WTC11 (cell line): Measurements from ENCODE around the gene RASSF4. TPM values are rescaled to one million over a fixed set of nuclear protein-coding genes. Genes with fewer than 3 reads are reported as not detected.

Experiments
- ATAC-seq: fragments of 200-7000 bp; cut with Tn5 transposase; 2 replicates; pipeline ENCODE4 v1.10.0; 2021; ENCODE audit warnings: mild to moderate bottlenecking, moderate library complexity
- CTCF ChIA-PET: fragments of 300-600 bp; sonication (Branson Sonifier 250); formaldehyde crosslinking; loops from one replicate; lab custom pipeline; 2021; ENCODE audit warnings: antibody characterized with exemption; lab: Charles Lee
- POLR2A ChIA-PET: fragments of 350-600 bp; sonication (Branson Sonifier 250); formaldehyde crosslinking; loops from one replicate; lab custom pipeline; 2021; ENCODE audit warnings: antibody characterized with exemption; lab: Charles Lee
- DNase-seq: peaks from one replicate; pipeline ENCODE4 v3.0.0; 2021; ENCODE audit warnings: low spot score
- H3K27ac Mint-ChIP-seq: 2 replicates; pipeline ENCODE4 v1.8.0; 2021; ENCODE audit warnings: mixed read lengths
- H3K27me3 Mint-ChIP-seq: 2 replicates; pipeline ENCODE4 v1.8.0; 2021; ENCODE audit warnings: low read depth, mild to moderate bottlenecking, moderate library complexity, mixed read lengths
- H3K36me3 Mint-ChIP-seq: 2 replicates; pipeline ENCODE4 v1.8.0; 2021; ENCODE audit warnings: mixed read lengths
- H3K4me1 Mint-ChIP-seq: 2 replicates; pipeline ENCODE4 v1.8.0; 2022; ENCODE audit warnings: mixed read lengths
- H3K4me3 Mint-ChIP-seq: 2 replicates; pipeline ENCODE4 v1.8.0; 2021; ENCODE audit warnings: mild to moderate bottlenecking, moderate library complexity, mixed read lengths
- H3K9me3 Mint-ChIP-seq: 2 replicates; pipeline ENCODE4 v1.8.0; 2021; ENCODE audit warnings: mixed read lengths
- CBFB ChIP-seq: sonication (generic); formaldehyde crosslinking; IDR thresholded peaks from 2 replicates; pipeline ENCODE4 v1.8.1; 2022; ENCODE audit warnings: mild to moderate bottlenecking, low read depth, missing genetic modification reagents
- CREB1 ChIP-seq: sonication (generic); formaldehyde crosslinking; IDR thresholded peaks from 2 replicates; pipeline ENCODE4 v1.8.0; 2023; ENCODE audit warnings: mild to moderate bottlenecking, missing genetic modification reagents
- EMX1 ChIP-seq: fragments of 250-450 bp; sonication (Bioruptor Pico); IDR thresholded peaks from 2 replicates; pipeline ENCODE4 v1.8.0; 2021; ENCODE audit warnings: mild to moderate bottlenecking
- FOXJ3 ChIP-seq: sonication (generic); formaldehyde crosslinking; IDR thresholded peaks from 2 replicates; pipeline ENCODE4 v1.9.0; 2021; ENCODE audit warnings: missing genetic modification reagents, mild to moderate bottlenecking, borderline replicate concordance
- HMGXB4 ChIP-seq: sonication (generic); formaldehyde crosslinking; IDR thresholded peaks from 2 replicates; pipeline ENCODE4 v1.8.1; 2023; ENCODE audit warnings: mild to moderate bottlenecking, moderate library complexity, missing genetic modification reagents
- KAT7 ChIP-seq: sonication (generic); formaldehyde crosslinking; IDR thresholded peaks from 2 replicates; pipeline ENCODE4 v1.8.1; 2023; ENCODE audit warnings: missing genetic modification reagents, mild to moderate bottlenecking, borderline replicate concordance
- NFATC4 ChIP-seq: fragments of 250-450 bp; sonication (Bioruptor Pico); IDR thresholded peaks from 2 replicates; pipeline ENCODE4 v1.9.0; 2021; ENCODE audit warnings: mild to moderate bottlenecking
- NFYB ChIP-seq: sonication (generic); formaldehyde crosslinking; conservative IDR thresholded peaks from 2 replicates; pipeline ENCODE4 v1.8.0; 2022; ENCODE audit warnings: low read depth, missing genetic modification reagents
- NR1H2 ChIP-seq: sonication (generic); formaldehyde crosslinking; IDR thresholded peaks from 2 replicates; pipeline ENCODE4 v1.9.0; 2021; ENCODE audit warnings: mild to moderate bottlenecking, moderate library complexity, missing genetic modification reagents
- OVOL2 ChIP-seq: fragments of 250-450 bp; sonication (Bioruptor Pico); IDR thresholded peaks from 2 replicates; pipeline ENCODE4 v1.9.0; 2021; ENCODE audit warnings: mild to moderate bottlenecking, borderline replicate concordance
- PRRX2 ChIP-seq: fragments of 250-450 bp; sonication (Bioruptor Pico); IDR thresholded peaks from 2 replicates; pipeline ENCODE4 v1.8.0; 2021; ENCODE audit warnings: mild to moderate bottlenecking
- SOX15 ChIP-seq: fragments of 250-450 bp; sonication (Bioruptor Pico); IDR thresholded peaks from 2 replicates; pipeline ENCODE4 v1.9.0; 2021; ENCODE audit warnings: mild to moderate bottlenecking
- TCF7 ChIP-seq: sonication (generic); formaldehyde crosslinking; IDR thresholded peaks from 2 replicates; pipeline ENCODE4 v1.8.0; 2022; ENCODE audit warnings: mild to moderate bottlenecking, low read depth, missing genetic modification reagents, moderate library complexity
- TEAD4 ChIP-seq: sonication (generic); formaldehyde crosslinking; IDR thresholded peaks from 2 replicates; pipeline ENCODE4 v1.8.0; 2022; ENCODE audit warnings: mild to moderate bottlenecking, missing genetic modification reagents
- USF1 ChIP-seq: sonication (generic); formaldehyde crosslinking; IDR thresholded peaks from 2 replicates; pipeline ENCODE4 v1.8.0; 2022; ENCODE audit warnings: mild to moderate bottlenecking, missing genetic modification reagents
- ZNF232 ChIP-seq: sonication (generic); formaldehyde crosslinking; IDR thresholded peaks from 2 replicates; pipeline ENCODE4 v1.8.0; 2022; ENCODE audit warnings: mild to moderate bottlenecking, missing genetic modification reagents
- ZNF416 ChIP-seq: fragments of 250-450 bp; sonication (Bioruptor Pico); IDR thresholded peaks from 2 replicates; pipeline ENCODE4 v1.9.0; 2021; ENCODE audit warnings: mild to moderate bottlenecking, inconsistent platforms
- total RNA-seq: library from RNA; stranded (reverse); gene quantifications from 3 replicates; pipeline ENCODE4 v1.2.3, GENCODE V29; 2021
- TF ChIP-seq, protein P1 (sequence below): sonication (generic); formaldehyde crosslinking; IDR thresholded peaks from 2 replicates; pipeline ENCODE4 v1.8.1; 2023; ENCODE audit warnings: mild to moderate bottlenecking, missing genetic modification reagents, borderline replicate concordance
- TF ChIP-seq, protein P2 (sequence below): sonication (generic); formaldehyde crosslinking; IDR thresholded peaks from 2 replicates; pipeline ENCODE4 v1.8.1; 2022; ENCODE audit warnings: missing genetic modification reagents, borderline replicate concordance

RASSF4 gene
- total RNA-seq, 1 experiment from 2014 or later: 15.7 TPM

DNA sequence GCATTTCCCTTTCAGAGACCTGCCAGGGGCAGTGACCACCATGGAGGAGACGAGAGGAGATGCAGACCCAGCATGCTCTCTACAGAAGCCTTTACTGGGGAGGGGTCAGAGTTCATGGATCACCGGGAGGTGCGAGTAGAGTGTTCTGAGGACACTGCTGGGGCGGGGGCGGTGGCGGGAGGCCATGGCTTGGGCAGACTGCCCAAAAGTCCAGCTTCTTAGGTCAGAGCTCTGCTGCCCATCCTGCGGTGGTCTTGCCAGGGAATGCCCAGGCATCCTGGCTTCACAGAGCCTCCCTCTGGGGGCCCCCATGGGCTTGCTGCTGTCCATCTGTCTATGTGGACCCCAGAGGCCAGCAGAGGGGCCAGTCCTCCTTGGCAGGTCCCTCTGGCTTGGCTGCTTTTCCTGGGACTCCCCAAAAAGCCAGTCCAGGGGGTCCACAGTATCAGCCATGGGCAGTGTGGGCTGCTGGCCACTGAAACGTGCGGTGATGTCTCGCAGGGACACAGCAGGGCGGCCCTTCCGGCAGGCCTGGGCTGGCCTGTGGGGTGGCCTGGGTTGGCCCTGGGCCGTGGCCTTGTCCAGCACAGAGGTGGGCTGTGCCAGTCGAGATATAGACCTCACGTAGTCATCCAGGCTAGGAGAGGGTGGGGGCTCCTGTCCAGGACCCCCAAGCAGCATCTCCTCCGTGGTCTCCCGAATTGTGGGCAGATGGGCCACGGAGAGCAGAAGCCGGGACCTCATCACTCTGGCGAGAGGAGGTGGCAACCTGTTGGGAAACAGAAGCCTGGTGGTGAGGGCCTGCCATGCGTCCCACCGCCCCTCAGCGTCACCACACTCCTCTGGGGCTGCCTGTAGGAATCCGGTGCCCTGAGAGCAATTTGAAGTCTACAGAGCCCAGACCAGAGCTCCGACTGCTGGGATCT, 17.9 kb downstream of the RASSF4 start (continued):
- TF ChIP-seq CBFB (CRISPR knock-in tag): no peak

DNA sequence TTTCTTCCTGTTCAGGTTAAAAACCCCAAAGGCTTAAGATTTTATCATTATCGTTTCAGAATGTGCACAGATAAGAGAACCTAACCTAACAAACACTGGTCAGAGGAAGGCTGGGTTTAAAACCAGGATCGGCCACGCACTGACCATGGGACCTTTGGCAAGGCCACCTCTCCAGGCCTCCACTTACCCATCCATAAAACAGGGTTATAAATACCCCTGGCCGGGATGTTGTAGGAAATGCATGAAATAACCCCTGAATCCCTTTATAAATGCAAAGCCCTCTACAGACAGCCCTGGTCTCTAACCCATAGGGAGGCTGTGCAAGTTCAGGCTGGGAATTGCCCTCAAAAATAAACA, 18.6 kb downstream of the RASSF4 start:
- Mint-ChIP-seq H3K27me3 (peaks cover 12% of the 10 kb centered on the region), H3K4me1 (peaks cover 61% of the 10 kb centered on the region), H3K4me3 (peak overlapping the region; percentile 22; the same call in 1 of the 2 replicates), H3K27ac (no peak overlapping the region; the same call in 1 of the 2 replicates), H3K9me3 (no peaks in the 10 kb centered on the region), H3K36me3 (no peaks in the 10 kb centered on the region)
- CTCF ChIA-PET: interaction anchor here (0.8 to 3.7 kb wide), 7 partner anchors 12 to 114 kb away, joined by 3 to 46 read pairs (median 5); partner anchors contain the start of gene RASSF4
- ATAC-seq (no peak), DNase-seq (no peak)
- POLR2A ChIA-PET: interaction anchor here (0.9 kb wide), 1 partner anchor 10 kb away, joined by 5 read pairs; no protein-coding TSS in a partner anchor
- TF ChIP-seq NR1H2 (no peak), NFATC4 (no peak), SOX15 (CRISPR knock-in tag) (no peak), PRRX2 (CRISPR knock-in tag) (no peak), FOXJ3 (CRISPR knock-in tag) (no peak), ZNF416 (CRISPR knock-in tag) (no peak), TCF7 (CRISPR knock-in tag) (no peak), CREB1 (CRISPR knock-in tag) (no peak), HMGXB4 (CRISPR knock-in tag) (no peak), USF1 (no peak), CBFB (CRISPR knock-in tag) (no peak), TEAD4 (CRISPR knock-in tag) (no peak), OVOL2 (CRISPR knock-in tag) (no peak), EMX1 (CRISPR knock-in tag) (no peak), NFYB (CRISPR knock-in tag) (no peak), KAT7 (CRISPR knock-in tag) (no peak), ZNF232 (no peak)
- TF ChIP-seq, protein P1, sequence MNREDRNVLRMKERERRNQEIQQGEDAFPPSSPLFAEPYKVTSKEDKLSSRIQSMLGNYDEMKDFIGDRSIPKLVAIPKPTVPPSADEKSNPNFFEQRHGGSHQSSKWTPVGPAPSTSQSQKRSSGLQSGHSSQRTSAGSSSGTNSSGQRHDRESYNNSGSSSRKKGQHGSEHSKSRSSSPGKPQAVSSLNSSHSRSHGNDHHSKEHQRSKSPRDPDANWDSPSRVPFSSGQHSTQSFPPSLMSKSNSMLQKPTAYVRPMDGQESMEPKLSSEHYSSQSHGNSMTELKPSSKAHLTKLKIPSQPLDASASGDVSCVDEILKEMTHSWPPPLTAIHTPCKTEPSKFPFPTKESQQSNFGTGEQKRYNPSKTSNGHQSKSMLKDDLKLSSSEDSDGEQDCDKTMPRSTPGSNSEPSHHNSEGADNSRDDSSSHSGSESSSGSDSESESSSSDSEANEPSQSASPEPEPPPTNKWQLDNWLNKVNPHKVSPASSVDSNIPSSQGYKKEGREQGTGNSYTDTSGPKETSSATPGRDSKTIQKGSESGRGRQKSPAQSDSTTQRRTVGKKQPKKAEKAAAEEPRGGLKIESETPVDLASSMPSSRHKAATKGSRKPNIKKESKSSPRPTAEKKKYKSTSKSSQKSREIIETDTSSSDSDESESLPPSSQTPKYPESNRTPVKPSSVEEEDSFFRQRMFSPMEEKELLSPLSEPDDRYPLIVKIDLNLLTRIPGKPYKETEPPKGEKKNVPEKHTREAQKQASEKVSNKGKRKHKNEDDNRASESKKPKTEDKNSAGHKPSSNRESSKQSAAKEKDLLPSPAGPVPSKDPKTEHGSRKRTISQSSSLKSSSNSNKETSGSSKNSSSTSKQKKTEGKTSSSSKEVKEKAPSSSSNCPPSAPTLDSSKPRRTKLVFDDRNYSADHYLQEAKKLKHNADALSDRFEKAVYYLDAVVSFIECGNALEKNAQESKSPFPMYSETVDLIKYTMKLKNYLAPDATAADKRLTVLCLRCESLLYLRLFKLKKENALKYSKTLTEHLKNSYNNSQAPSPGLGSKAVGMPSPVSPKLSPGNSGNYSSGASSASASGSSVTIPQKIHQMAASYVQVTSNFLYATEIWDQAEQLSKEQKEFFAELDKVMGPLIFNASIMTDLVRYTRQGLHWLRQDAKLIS: no peak
- TF ChIP-seq, protein P2, sequence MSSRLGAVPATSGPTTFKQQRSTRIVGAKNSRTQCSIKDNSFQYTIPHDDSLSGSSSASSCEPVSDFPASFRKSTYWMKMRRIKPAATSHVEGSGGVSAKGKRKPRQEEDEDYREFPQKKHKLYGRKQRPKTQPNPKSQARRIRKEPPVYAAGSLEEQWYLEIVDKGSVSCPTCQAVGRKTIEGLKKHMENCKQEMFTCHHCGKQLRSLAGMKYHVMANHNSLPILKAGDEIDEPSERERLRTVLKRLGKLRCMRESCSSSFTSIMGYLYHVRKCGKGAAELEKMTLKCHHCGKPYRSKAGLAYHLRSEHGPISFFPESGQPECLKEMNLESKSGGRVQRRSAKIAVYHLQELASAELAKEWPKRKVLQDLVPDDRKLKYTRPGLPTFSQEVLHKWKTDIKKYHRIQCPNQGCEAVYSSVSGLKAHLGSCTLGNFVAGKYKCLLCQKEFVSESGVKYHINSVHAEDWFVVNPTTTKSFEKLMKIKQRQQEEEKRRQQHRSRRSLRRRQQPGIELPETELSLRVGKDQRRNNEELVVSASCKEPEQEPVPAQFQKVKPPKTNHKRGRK (CRISPR knock-in tag): no peak
